ENCODE measurements around the gene MCTP1.
"Not testable (repeated sequence)": the region's sequence is repeated elsewhere in the genome, so short reads cannot be mapped to it uniquely, and the experiment has no call there.

Gene MCTP1

DNA sequence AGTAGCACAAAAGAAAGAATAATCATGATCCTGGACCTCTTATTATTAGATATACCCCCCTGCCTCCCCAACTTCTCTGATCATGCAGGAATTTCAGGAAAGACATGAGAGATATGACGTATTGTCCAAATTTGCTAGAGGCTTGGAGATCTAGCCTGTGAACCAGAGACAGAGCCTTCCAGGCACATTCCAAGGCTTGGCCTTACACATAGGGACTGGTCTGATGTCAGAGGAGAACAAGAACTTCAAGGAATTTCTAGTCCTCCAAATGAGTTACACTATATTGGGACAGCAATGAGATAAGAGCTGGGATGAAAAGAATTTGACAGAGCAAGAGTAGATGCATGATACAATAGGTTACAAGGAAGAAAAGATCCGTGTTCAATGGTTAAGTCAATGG lies 67.0 kb downstream of the MCTP1 start:
- TF ChIP-seq, protein P1, sequence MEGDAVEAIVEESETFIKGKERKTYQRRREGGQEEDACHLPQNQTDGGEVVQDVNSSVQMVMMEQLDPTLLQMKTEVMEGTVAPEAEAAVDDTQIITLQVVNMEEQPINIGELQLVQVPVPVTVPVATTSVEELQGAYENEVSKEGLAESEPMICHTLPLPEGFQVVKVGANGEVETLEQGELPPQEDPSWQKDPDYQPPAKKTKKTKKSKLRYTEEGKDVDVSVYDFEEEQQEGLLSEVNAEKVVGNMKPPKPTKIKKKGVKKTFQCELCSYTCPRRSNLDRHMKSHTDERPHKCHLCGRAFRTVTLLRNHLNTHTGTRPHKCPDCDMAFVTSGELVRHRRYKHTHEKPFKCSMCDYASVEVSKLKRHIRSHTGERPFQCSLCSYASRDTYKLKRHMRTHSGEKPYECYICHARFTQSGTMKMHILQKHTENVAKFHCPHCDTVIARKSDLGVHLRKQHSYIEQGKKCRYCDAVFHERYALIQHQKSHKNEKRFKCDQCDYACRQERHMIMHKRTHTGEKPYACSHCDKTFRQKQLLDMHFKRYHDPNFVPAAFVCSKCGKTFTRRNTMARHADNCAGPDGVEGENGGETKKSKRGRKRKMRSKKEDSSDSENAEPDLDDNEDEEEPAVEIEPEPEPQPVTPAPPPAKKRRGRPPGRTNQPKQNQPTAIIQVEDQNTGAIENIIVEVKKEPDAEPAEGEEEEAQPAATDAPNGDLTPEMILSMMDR (IDR thresholded peaks at IDR 0.05; ENCODE audit: extremely low read depth, missing control alignments), result no peak
- DNase-seq (ENCODE audit: low spot score), result no peak

- TF ChIP-seq, protein P1 (IDR thresholded peaks at IDR 0.05; ENCODE audit: extremely low read depth, missing control alignments), result no peak
- no peak for DNase-seq (ENCODE audit: low spot score)
These were observed 67.5 kb downstream of the MCTP1 start for GRCh38 chr5:95217351-95217750.

GRCh38 chr5:95216136-95216955 lies 68.5 kb downstream of the MCTP1 start:
- DNase-seq (ENCODE audit: low spot score), result no peak

DNA sequence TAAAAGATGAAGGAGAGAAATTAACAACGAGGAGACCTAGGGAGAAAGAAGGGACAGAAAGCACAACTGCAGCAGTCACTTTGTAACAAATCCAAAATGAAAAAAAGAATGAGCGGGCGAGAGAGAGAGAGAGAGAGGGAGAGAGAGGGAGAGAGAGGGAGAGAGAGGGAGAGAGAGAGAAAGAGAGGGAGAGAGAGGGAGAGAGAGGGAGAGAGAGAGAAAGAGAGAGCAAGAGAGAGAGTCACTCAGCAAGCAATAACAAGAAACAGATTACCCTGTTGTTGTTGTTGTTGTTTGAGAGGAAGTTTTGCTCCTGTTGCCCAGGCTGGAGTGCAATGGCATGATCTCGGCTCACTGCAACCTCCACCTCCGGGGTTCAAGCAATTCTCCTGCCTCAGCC lies 77.1 kb downstream of the MCTP1 start:
- not testable (repeated sequence) for DNase-seq (ENCODE audit: low spot score)

More at GRCh38 chr5:95216136-95216955, 68.5 kb downstream of the MCTP1 start:
- TF ChIP-seq, protein P1 (IDR thresholded peaks at IDR 0.05; ENCODE audit: extremely low read depth, missing control alignments), result no peak

DNA sequence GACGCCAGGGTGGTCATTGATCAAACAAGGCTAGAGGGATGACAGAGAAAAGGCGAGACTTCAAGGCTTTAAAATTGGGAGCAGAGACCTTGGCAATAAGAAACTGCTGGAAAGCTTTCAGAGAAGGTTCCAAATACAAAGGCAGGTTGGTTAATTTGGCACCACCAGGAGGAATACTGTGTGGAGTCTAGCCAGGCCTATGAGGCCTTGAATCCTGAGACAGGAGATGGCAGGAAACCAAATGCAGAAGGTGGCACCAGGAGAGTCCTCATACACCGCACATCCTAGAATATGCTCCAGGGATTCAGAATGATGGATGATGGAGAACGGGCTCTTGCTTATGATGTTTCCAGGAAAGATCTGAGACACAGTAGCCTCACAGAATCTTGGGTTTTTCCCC lies 90.0 kb downstream of the MCTP1 start:
- TF ChIP-seq, protein P1 (IDR thresholded peaks at IDR 0.05; ENCODE audit: extremely low read depth, missing control alignments), result no peak
- no peak for DNase-seq (ENCODE audit: low spot score)

GRCh38 chr5:95191330-95191729 lies 93.6 kb downstream of the MCTP1 start:
- peak; percentile 23 for DNase-seq (ENCODE audit: low spot score)
- TF ChIP-seq, protein P1 (IDR thresholded peaks at IDR 0.05; ENCODE audit: extremely low read depth, missing control alignments), result no peak

- TF ChIP-seq, protein P1 (IDR thresholded peaks at IDR 0.05; ENCODE audit: extremely low read depth, missing control alignments), result no peak
- DNase-seq (ENCODE audit: low spot score), result no peak
These were observed 100.0 kb downstream of the MCTP1 start for GRCh38 chr5:95184924-95185323.

GRCh38 chr5:95181644-95182043 lies 103.2 kb downstream of the MCTP1 start:
- TF ChIP-seq, protein P1 (IDR thresholded peaks at IDR 0.05; ENCODE audit: extremely low read depth, missing control alignments), result no peak
- DNase-seq (ENCODE audit: low spot score), result no peak

All from GM20000 (cell line).